Liver (tissue), 9 donors: ENCODE data around the gene CDC42EP2. TPM values are rescaled to one million over a fixed set of nuclear protein-coding genes. Genes with fewer than 3 reads are reported as not detected.
A peak's percentile ranks its signal among the peaks of the same experiment; 100 is the strongest.

Experiments
- DNase-seq: peaks from one replicate; pipeline ENCODE4 v3.0.0-alpha.2; 2017; ENCODE audit warnings: low spot score
- H3K27ac ChIP-seq, 2 donors: one replicate each; pipeline ENCODE4 v1.7.0; 2013; ENCODE audit warnings: inconsistent platforms in 2 of 2, low read length in 2 of 2, control low read depth in 1 of 2, low read depth in 1 of 2, mild to moderate bottlenecking in 1 of 2
- H3K27me3 ChIP-seq, 4 donors: one replicate each; pipeline versions ENCODE4 v1.6.1 to v1.7.0; 2013; ENCODE audit warnings: low read length in 3 of 4, inconsistent platforms in 1 of 4, mild to moderate bottlenecking in 1 of 4, moderate library complexity in 1 of 4; ENCODE audit not compliant: control insufficient read depth in 4 of 4, insufficient read depth in 4 of 4
- H3K36me3 ChIP-seq, 4 donors: one replicate each; pipeline versions ENCODE4 v1.6.1 to v1.7.0; 2013; ENCODE audit warnings: low read length in 3 of 4, mild to moderate bottlenecking in 3 of 4, low read depth in 1 of 4, moderate library complexity in 1 of 4; ENCODE audit not compliant: control insufficient read depth in 4 of 4, insufficient read depth in 3 of 4
- H3K4me1 ChIP-seq, 4 donors: one replicate each; pipeline versions ENCODE4 v1.6.1 to v1.7.0; 2013; ENCODE audit warnings: low read length in 3 of 4, mild to moderate bottlenecking in 3 of 4, moderate library complexity in 1 of 4; ENCODE audit not compliant: control insufficient read depth in 4 of 4, insufficient read depth in 4 of 4
- H3K4me3 ChIP-seq, 3 donors: one replicate each; pipeline versions ENCODE4 v1.6.1 to v1.7.0; 2013; ENCODE audit warnings: low read length in 3 of 3, control low read depth in 1 of 3, low read depth in 1 of 3, mild to moderate bottlenecking in 1 of 3
- H3K9ac ChIP-seq, 2 donors: one replicate each; pipeline ENCODE4 v1.7.0; 2013; ENCODE audit warnings: low read length in 2 of 2, mild to moderate bottlenecking in 2 of 2, moderate library complexity in 2 of 2, control low read depth in 1 of 2, low read depth in 1 of 2
- H3K9me3 ChIP-seq, 4 donors: one replicate each; pipeline versions ENCODE4 v1.6.1 to v1.7.0; 2013; ENCODE audit warnings: low read length in 3 of 4; ENCODE audit not compliant: control insufficient read depth in 4 of 4
- CTCF ChIP-seq: fragments of 150-350 bp; IDR thresholded peaks from 2 replicates; pipeline ENCODE4 v1.5.1; 2017; ENCODE audit warnings: improper control_type of control experiment, low read depth, low read length; ENCODE audit not compliant: missing input control
- EGR1 ChIP-seq, 2 donors: IDR thresholded peaks; 2 replicates each; pipeline ENCODE4 v1.6.1; 2016 to 2018; ENCODE audit warnings: antibody characterized with exemption in 2 of 2, low read depth in 2 of 2
- FOXA2 ChIP-seq: IDR thresholded peaks from 2 replicates; pipeline ENCODE4 v1.6.1; 2016; ENCODE audit warnings: antibody characterized with exemption
- GABPA ChIP-seq, 2 donors: IDR thresholded peaks in 1 of 2; conservative IDR thresholded peaks in 1 of 2; 2 replicates each; pipeline ENCODE4 v1.6.1; 2016; ENCODE audit warnings: antibody characterized with exemption in 2 of 2, mild to moderate bottlenecking in 1 of 2, moderate library complexity in 1 of 2
- HNF4A ChIP-seq, 2 donors: conservative IDR thresholded peaks; 2 replicates each; pipeline ENCODE4 v1.6.1; 2016; ENCODE audit warnings: antibody characterized with exemption in 2 of 2, mild to moderate bottlenecking in 2 of 2
- JUND ChIP-seq, 2 donors: IDR thresholded peaks; 2 replicates each; pipeline ENCODE4 v1.6.1; 2016; ENCODE audit warnings: antibody characterized with exemption in 2 of 2
- MAX ChIP-seq: IDR thresholded peaks from 2 replicates; pipeline ENCODE4 v1.6.1; 2016; ENCODE audit warnings: antibody characterized with exemption
- NR2F2 ChIP-seq: IDR thresholded peaks from 2 replicates; pipeline ENCODE4 v1.6.1; 2016; ENCODE audit warnings: antibody characterized with exemption
- RAD21 ChIP-seq, 2 donors: IDR thresholded peaks; 2 replicates each; pipeline ENCODE4 v1.6.1; 2016; ENCODE audit warnings: antibody characterized with exemption in 2 of 2, mild to moderate bottlenecking in 2 of 2
- RXRA ChIP-seq, 2 donors: IDR thresholded peaks; 2 replicates each; pipeline ENCODE4 v1.6.1; 2017 to 2018; ENCODE audit warnings: antibody characterized with exemption in 2 of 2, mild to moderate bottlenecking in 1 of 2
- SP1 ChIP-seq: IDR thresholded peaks from 2 replicates; pipeline ENCODE4 v1.6.1; 2018; ENCODE audit warnings: antibody characterized with exemption, mild to moderate bottlenecking
- YY1 ChIP-seq: IDR thresholded peaks from 2 replicates; pipeline ENCODE4 v1.6.1; 2016; ENCODE audit warnings: antibody characterized with exemption, mild to moderate bottlenecking
- WGBS: extraction: QIAGEN DNeasy Blood & Tissue Kit; methylation state at CpG from one replicate; pipeline ENCODE4 v1.1.7; 2013; 5-methylcytosine and 5-hydroxymethylcytosine counted together
- polyA plus RNA-seq, 2 donors: library from polyadenylated mRNA; stranded (reverse) in 1 of 2; unstranded in 1 of 2; fragments of 200-250 nt in 1 of 2; fragments of >200 nt in 1 of 2; fragmentation: Nextera tagmentation in 1 of 2; extraction: Ambion mirVana in 1 of 2; gene quantifications; one replicate each; pipeline versions ENCODE4 v1.2.1 to v1.2.3, GENCODE V29; 2013 to 2015
- total RNA-seq, 2 donors: library from RNA; depleted of rRNA; stranded (reverse); fragments of >200 nt; gene quantifications; one replicate each; pipeline ENCODE4 v1.2.3, GENCODE V29; 2014
- TF ChIP-seq, protein P1 (sequence below): IDR thresholded peaks from 2 replicates; pipeline ENCODE4 v1.6.1; 2016; ENCODE audit warnings: antibody characterized with exemption, mild to moderate bottlenecking
- donor health status: healthy.
- donor health status: healthy.
- donor health status: healthy.
- donor health status: healthy.
- donor health status: healthy.

Gene CDC42EP2
- total and polyA plus RNA-seq, 4 donors: 1.8 to 3.4 (median 1.9) TPM

GRCh38 chr11:65274735-65275682 lies 39.7 kb upstream of the CDC42EP2 start:
- peak overlapping the region; percentile 0 to 17 for H3K27ac ChIP-seq
- TF ChIP-seq EGR1 (IDR thresholded peaks at IDR 0.05; ENCODE audit: low read depth in 2 of 2): no peak
- no peak for TF ChIP-seq MAX
- TF ChIP-seq CTCF: peak; percentile 95
- peak in 1 of 2 donors; percentile 37 for TF ChIP-seq JUND (IDR thresholded peaks at IDR 0.05)
- TF ChIP-seq YY1: no peak
- no peak for TF ChIP-seq FOXA2
- TF ChIP-seq RAD21 (IDR thresholded peaks at IDR 0.05): peak; percentile 98
- TF ChIP-seq RXRA (IDR thresholded peaks at IDR 0.05): peak; percentile 29 to 46
- peak in 1 of 2 donors; percentile 28 for TF ChIP-seq HNF4A (conservative IDR thresholded peaks at IDR 0.05)
- TF ChIP-seq NR2F2: peak; percentile 79
- TF ChIP-seq, protein P1, sequence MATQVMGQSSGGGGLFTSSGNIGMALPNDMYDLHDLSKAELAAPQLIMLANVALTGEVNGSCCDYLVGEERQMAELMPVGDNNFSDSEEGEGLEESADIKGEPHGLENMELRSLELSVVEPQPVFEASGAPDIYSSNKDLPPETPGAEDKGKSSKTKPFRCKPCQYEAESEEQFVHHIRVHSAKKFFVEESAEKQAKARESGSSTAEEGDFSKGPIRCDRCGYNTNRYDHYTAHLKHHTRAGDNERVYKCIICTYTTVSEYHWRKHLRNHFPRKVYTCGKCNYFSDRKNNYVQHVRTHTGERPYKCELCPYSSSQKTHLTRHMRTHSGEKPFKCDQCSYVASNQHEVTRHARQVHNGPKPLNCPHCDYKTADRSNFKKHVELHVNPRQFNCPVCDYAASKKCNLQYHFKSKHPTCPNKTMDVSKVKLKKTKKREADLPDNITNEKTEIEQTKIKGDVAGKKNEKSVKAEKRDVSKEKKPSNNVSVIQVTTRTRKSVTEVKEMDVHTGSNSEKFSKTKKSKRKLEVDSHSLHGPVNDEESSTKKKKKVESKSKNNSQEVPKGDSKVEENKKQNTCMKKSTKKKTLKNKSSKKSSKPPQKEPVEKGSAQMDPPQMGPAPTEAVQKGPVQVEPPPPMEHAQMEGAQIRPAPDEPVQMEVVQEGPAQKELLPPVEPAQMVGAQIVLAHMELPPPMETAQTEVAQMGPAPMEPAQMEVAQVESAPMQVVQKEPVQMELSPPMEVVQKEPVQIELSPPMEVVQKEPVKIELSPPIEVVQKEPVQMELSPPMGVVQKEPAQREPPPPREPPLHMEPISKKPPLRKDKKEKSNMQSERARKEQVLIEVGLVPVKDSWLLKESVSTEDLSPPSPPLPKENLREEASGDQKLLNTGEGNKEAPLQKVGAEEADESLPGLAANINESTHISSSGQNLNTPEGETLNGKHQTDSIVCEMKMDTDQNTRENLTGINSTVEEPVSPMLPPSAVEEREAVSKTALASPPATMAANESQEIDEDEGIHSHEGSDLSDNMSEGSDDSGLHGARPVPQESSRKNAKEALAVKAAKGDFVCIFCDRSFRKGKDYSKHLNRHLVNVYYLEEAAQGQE: peak; percentile 40
- no peak for TF ChIP-seq GABPA (IDR thresholded peaks at IDR 0.05 in 1 of 2, conservative IDR thresholded peaks at IDR 0.05 in 1 of 2)
- peaks cover 0 to 20% (median 14%) of the 10 kb centered on the region in 4 donors for H3K4me1 ChIP-seq
- no peak overlapping the region for H3K9ac ChIP-seq
- peak; percentile 75 for DNase-seq
- 32% methylated on average over 6 of the region's 6 CpGs for WGBS
- peaks cover 2 to 12% (median 6%) of the 10 kb centered on the region in 4 donors for H3K36me3 ChIP-seq
- H3K9me3 ChIP-seq: no peaks in the 10 kb centered on the region
- H3K27me3 ChIP-seq: no peaks in the 10 kb centered on the region
- H3K4me3 ChIP-seq: no peak overlapping the region

DNA sequence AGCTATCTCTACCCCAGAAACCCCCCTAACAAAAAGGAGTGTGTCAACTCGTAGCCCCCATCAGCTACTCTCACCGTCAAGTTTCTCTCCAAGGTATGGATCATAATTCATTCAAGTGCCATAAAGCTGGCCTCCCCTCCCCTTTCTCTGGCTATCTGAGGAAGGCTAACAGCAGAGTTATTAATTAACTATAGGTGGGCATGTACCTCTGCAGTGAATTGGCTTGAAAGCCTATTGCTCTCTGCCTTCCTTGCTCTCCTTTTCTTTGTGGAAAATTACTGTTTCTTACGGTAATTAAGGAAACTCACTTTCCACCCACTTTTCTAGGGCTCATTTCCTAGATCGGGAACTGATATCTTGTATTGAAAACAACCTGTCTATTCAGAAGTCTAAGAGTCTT lies 38.8 kb upstream of the CDC42EP2 start:
- H3K27ac ChIP-seq: peak overlapping the region in 1 of 2 donors; percentile 0
- WGBS: 32% methylated on average over 4 of the region's 4 CpGs
- H3K4me1 ChIP-seq: peaks cover 0 to 20% (median 14%) of the 10 kb centered on the region in 4 donors
- H3K9me3 ChIP-seq: no peaks in the 10 kb centered on the region
- peaks cover 0 to 9% (median 4%) of the 10 kb centered on the region in 4 donors for H3K36me3 ChIP-seq
- peak; percentile 16 for TF ChIP-seq SP1
- no peak for TF ChIP-seq EGR1 (IDR thresholded peaks at IDR 0.05; ENCODE audit: low read depth in 2 of 2)
- no peak overlapping the region for H3K4me3 ChIP-seq
- DNase-seq: no peak
- H3K9ac ChIP-seq: peak overlapping the region in 1 of 2 donors; percentile 49
- no peaks in the 10 kb centered on the region for H3K27me3 ChIP-seq
